NCI-H2029 treated with DMSO at 0.1 percent for 48 hours (cell line): ENCODE results near the gene THSD4.
A peak's percentile ranks its signal among the peaks of the same experiment; 100 is the strongest.
"Not testable (repeated sequence)": the region's sequence is repeated elsewhere in the genome, so short reads cannot be mapped to it uniquely, and the experiment has no call there.

Experiments
- DNase-seq: peaks from one replicate; lab custom pipeline; 2025; lab: John Stamatoyannopoulos, UW

Gene THSD4

DNA sequence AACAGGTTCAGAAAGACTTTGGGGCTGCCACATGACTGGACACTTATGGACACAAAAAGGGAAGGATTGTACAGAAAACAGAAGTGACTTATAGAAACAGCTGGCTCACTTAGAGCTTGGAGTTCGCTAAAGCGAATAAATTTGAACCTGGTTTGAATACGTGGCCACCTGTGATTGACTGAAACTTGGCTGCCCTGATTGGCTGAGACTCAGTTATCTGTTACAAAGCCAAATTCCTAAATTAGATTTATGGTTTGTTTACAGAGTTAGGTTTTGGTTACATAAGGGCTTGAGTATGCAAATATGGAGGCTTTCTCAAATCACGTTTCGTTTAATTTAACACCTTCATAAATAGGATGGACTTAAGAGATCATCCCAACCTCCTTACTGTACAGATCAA is 270.2 kb downstream of the THSD4 start:
- no peak for DNase-seq

DNA sequence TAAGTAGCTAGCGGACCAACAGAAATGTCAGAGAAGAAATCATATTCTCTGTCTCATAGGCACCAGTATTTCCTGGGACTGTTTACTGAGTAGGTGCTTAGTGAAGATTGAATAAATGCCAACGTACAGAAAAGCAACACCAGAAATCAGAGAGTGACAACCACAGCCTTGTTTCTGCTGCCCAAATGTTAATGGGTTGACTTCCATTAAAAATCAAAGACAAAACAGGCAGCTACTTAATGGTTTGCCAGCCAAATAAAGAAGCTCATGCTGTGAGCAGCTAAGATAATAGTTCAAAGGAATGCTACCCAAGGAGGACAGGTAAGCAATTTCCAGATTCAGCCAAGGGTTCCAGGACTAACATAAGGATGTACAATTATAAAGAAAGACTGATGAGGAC is 270.7 kb downstream of the THSD4 start:
- DNase-seq, result no peak

DNA sequence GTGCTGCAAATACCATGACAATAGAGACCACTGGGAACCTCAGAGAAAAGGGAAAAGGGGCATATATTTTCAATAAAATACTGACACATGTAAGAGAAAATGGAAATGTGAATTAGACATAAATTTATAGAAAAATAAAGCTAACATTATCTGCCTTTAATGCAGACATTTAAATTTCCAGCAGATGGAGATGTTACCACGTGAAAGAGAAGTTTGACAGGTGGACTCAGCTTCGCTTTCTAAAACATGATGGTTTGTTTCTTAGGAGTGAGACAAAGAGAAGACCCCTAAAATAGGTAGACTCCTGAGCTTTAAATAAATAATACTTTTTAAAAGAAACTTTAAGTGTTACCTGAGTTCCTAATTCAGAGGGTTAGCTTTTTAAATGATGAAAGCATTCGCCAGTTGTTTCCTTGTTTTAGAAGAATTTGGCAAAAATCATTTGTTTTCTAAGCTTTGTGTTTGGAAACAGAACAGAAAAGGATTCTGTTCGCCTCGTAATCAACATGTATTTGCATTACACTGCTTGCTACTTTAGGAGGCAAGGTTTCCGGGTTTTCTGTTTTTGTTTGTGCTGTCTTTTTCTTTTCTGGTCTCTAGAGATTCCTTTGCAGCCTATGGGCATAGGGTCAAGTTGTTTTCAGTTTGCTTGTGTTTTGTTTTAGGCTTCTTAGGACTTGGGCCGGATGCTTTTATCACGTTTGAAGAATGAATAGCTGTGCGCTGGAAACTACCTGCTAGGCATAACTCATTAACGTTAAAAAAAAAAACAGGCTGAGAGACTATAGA is 271.4 kb downstream of the THSD4 start:
- DNase-seq, result no peak

DNA sequence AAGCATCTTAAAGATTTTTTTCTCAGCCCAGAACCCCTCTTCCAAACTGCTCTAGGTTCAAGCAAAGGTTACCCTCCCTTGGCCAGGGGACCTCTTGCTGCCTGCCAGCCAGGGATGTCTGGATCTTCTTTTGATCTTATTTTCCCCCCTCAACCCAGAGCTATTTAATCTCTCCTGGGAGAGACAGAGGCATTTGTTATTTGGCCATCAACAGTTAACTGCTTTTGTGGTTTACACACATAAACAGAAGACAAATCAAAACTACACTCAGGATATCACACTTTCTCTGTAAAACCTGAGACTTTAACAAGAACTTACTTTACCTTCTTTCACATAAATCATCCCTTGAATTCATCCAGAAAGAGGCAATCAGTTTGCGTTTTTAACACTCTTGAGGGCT is 272.5 kb downstream of the THSD4 start:
- no peak for DNase-seq

DNA sequence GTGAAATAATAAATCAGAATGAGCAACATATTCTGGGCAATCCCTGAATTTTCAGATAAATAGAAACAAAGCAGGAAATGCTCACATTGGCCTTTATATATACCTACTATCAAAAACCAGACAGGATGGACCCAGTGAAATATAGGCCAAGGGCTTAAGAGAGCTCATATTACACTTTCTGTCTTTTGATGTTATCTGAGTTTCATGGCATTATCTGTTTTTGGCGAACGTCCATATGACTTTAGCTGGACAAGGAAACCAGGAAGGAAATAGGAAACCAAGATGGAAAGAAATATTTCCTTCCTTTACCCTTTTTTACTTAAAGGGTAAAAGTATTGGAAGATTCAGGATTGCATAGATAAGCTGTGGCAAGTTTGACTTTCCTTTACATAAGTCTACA is 274.8 kb downstream of the THSD4 start:
- DNase-seq, result no peak

DNA sequence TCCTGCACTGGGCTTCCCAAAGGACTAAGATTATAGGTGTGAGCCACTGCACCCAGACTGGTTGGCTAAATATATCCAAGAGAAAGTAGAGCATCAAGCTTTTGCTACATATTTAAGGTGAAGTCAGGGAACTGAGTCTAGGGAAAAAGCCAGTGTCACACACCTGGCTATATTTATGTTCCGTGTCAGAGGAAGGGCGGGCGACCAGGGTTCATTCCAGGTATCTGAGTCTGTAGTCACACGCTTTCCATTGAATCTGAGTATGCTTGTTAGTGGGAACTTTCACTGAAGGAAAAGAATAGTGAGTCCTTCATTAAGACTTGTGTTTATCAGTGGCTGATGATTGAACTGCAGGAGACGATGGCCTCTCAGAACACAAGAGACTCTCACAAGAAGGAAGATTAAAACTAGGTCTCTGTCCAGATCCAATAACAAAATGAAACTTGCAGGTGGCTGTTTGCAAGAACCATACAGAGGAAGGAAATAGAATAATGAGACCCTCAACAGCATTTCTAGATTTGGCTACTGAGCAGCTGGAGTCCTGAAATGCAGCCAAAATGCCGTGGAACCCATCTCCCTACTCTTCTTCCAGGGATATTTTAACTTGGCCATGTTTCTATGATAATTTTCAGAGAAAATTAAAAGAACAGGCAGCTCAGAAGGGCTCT is 276.3 kb downstream of the THSD4 start:
- DNase-seq, result no peak

DNA sequence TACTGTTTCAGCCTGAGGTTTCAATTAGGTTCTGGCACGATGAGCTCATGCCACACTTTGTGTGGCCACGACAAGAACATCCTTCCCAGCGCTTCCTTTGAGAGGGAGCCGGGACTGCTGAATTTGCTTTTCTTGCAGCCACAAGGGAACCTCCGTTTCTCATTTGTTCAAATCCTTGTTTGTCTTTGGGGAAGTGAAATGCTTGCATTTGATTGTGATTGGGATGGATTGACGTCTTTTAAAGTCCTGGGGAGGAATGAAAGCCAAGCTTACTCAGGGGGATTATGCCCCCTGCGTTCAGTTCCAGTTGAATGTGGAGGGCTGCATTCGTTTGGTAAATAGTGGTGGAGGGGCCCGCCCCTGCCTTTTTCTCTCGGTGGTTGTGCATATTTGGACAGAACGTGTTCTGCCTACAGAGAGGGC is 277.6 kb downstream of the THSD4 start:
- DNase-seq, result no peak

DNA sequence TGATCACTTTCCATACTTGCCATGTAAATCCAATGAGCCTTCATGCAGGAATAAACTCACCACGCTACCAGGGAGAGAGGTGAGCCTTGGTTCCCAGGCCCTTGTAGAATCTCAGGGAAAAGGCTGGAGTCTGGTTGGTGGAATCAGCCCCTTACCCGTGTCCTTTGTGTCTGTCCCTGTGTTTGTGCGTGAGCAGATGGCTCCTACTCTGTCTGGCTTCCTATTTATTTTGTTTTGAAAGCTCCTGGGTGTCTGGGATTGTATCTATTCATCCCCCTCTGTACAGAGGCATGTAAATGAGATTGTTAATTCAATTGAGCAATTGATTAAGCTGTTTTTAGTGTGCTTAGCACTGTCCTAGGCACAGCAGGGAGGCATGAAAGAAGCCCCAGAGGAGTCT is 278.1 kb downstream of the THSD4 start:
- no peak for DNase-seq

DNA sequence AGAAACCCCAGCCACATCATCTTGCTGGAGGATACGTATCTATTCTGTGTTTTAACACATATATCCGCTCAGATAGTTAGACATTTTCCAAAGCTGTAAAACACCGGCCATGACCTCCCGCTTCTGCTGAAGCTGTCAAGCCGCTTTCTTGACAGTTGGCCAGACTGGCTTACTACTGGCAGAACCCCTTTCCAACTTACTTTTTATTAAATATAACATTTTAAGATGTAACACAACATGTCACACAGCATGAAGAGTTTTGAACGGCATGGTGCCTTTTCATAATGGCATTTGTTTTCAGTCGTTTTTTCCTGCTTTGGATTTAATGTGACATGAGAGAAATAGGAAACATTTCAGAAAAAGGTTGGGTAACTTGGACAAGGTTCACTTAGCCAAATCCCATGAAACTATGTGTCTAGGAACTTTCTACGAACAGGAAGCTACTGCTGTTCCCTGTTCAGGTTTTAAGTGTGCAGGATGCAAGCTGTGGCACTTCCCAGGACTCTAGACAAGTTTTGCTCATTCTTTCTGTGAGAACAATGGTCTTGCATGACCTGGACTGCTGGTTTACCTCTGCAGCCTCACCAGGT is 281.4 kb downstream of the THSD4 start:
- no peak for DNase-seq

DNA sequence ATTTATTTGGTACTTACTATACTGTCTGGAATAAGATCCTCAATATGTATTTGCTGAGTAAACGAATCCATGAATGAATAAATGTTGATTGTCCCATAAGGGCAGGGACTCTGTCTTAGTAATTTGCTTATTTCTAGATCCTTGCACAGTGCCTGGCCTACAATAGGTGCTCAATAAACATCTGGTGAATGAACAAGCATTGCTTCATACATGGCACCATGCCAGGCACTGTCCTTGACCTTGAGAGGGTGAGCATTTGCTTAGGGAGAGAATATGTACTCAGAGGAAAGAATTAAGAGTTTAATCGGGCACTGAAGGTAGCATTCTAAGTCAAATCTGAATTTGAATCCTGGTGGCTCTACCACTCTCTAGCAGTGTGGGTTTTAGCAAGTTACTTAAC is 282.1 kb downstream of the THSD4 start:
- peak; percentile 33 for DNase-seq

DNA sequence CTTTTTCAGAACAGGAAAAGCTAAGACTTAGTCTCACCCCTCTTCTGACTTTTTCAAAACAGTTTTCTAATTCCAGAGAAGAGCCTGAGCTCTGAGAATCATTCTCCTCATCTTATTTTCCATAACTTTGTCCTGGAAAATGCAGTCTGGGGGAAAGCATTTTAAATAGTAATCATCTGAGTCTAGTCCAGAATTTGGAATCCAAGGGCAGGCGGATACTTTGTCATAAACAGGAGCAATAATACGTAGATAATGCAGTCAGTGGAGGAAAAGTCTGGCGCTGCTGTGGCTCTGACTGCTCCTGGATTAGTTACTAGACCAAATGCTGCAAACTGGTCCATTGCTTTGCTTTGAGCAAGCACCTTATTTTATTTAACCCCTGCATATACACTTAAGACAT is 285.0 kb downstream of the THSD4 start:
- no peak for DNase-seq

DNA sequence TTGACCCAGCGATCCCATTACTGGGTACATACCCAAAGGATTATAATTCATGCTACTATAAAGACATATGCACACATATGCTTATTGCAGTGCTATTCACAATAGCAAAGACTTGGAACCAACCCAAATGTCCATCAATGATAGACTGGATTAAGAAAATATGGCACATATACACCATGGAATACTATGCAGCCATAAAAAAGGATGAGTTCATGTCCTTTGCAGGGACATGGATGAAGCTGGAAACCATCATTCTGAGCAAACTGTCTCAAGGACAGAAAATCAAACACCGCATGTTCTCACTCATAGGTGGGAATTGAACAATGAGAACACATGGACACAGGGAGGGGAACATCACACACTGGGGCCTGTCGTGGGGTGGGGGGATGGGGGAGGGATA is 286.5 kb downstream of the THSD4 start:
- DNase-seq, result not testable (repeated sequence)

DNA sequence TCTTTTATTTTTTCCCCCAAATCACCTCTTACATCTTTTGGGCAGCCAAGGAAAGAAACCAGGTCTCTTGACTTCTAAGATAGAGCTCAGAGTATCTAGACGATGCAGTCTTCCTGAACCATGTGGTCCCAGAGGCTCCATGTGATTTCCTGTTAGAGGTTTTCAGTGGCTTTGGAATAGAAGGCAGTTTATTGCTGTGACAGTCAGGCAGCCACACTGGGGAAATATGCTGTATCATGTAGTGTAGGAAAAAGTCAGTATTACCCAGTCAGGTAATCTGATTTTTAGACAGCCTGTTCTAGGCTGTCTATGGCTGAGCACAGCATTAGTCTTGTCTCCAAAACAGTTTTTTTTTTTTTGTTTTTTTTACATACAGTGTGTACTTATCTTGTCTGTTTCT is 294.3 kb downstream of the THSD4 start:
- no peak for DNase-seq

DNA sequence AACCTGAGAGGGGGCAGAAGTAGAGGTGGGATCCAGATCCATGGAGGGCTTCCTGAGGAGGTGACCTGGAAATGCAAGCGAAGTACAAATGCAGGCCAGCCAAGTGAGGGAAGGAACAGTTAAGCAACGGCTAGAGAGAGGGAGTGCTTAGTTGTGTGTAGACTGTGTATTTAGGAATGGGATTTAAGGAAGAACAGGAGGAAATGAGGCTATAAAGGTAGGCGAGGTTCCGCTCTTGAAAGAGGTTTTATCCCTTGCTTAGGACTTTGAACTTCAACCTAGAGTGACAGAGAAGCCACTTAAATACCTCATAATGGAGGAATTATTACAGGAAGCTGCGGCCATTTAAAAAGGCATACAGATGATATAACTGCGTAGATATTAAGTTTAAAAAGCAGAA is 295.1 kb downstream of the THSD4 start:
- DNase-seq, result no peak

DNA sequence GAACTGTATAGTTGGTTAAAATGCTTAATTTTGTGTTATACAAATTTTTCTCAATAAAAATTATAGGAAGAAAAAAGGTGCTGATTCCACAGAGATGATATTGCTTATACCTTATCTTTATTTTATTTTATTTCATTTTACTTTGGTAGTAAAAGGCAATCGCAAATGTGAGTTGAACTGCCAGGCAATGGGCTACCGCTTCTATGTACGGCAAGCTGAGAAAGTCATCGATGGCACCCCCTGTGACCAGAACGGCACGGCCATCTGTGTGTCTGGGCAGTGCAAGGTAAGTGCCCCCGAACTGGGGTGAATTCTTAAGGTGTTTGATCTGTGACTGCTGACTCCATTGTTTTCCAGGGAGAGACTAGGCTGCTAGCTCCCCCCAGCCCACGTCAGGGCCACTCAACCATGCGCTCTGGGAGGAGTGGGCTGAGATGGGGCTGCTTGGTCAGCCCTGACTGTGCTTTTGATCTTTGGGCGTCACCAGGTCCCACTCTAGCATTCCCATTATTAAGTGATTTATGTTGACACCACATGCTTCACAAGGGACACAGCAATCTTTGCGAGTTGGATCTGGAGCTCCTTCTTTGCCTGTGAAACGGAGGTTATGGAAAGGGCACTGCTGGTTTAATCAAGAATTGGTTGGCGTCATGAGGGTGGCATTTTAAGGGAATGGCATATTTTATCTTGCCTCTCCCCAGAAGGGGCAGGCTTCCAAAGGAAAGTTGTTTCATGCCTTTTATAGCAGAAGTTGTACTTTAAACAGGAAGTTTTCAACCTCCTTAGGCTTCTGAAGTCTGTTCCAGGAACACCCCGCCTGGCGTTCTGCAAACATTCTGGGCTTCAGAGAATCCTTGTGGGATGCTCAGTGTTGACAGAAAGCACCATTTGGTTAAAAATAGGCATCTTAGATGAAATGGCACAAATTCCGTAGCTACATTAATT is 296.5 kb downstream of the THSD4 start:
- no peak for DNase-seq

DNA sequence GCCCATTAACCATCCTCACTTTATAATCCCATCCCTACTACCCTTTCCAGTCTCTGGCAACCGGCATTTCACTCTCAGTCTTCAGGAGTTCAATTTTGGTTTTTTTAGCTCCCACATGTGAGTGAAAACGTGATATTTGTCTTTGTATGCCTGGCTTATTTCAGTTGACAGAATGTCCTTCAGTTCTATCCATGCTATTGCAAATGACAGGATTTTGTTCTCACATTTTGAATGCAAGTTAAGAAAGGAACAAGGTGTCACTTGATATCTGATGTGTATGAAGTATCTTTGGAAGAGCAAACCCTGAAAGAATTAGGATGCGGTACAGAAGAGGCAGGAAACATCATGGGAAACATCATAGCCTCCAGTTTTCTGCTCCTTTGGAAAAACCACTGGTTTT is 298.1 kb downstream of the THSD4 start:
- DNase-seq, result no peak

DNA sequence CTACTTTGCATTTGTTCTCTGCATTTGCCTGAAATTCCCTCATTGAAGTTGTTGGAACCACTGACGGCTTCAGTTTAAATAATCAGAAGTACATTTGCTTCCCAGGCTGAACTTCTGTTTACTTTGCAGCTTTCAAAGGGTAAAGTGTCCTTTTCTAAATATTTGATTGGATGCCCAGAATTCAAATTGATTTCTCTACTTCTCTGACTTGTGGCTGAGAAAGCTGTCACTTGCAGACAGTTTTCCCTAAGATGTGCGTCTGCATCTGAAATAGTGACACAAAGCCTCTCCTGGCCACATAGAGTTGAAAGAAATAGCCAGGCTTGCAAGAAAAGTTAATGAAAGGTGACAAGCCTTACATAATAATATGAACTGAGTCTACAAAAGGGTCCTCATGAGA is 299.6 kb downstream of the THSD4 start:
- no peak for DNase-seq

DNA sequence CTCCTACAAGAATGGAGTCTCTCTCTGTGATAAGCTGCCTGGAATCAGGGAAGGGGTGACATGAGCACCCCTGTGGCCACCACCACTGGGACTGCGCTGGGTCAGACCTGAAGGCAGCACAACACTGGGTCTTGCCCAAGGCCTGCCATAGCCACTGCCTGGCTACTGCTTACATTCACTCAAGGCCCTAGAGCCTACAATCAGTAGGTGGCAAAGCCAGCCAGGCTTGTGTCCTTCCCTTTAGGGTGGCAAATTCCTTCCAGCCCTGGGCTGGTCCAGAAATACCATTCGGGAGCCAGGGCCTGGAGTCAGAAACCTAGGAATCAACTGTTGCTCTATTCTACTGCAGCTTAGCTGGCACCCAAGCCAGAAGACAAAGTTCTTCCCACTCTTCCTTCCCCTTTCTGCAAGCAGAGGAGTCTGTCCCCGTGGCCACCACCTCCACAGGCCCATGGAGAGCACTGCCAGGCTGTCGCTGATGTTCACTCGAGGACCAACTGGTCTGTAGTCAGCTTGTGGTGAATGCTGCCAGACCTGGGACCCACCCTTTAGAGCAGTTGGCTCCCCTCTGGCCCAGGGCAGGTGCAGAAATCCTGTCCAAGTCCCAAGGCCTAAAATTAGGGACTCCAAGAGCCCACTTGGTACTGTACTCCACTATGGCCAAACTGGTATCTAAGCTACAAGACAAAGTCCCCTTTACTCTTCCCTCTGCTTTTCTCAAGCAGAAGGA is 307.4 kb downstream of the THSD4 start:
- DNase-seq, result no peak

DNA sequence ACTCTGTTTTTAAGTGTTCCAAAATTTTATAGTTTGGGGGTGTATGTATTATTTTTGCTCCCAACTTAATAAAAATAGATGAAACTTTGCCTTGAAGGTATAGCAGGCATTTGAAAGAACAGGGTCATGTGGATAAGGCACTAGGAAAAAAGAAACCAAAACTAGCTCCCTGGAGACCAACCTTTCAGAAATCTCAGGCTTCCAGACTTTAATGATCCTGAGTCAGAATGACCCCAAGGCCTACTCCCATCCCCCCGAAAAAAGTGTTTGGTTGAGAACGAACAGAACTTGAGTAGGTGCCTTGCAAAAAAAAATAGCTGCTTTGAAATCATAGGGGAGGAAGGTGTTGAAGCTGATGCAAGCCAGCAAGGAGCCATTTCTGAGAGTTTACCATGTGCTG is 309.5 kb downstream of the THSD4 start:
- DNase-seq, result no peak

DNA sequence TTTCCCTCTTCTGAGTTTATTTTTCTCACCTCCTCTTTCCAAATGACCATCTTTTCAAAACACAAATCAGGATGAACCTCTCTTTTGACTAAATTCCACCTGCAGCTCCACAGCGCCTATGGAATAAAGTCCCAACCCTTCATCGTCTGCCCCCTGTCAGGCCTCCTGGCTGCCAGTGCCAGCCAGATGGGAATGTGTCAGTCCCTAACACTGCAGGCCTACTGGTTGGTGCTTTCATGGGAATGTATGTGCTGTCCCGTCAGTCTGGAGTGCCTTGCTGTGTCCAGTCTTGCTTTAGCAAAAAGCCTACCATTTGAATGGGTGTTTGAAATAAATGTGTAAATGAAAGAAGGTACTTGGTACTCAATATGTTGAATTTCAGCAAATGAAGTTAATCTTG is 310.1 kb downstream of the THSD4 start:
- DNase-seq, result no peak

DNA sequence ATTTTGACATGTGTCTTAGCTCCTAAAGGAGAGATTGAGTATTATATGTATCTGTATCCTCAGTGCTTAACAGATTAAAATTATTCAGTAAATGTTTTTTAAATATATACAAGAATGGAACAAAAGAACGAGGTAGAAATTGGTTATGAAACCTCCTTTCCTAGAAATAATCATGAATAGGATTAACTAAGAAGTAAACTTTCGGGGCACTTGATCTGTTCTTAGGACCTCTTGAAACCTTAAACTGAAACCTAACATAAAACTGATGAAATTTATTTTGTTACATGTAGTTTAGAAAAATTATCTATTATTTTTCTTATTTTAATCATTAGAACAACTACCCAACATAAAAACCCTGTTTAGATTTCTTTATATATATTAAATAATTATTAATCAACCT is 311.5 kb downstream of the THSD4 start:
- DNase-seq, result no peak

DNA sequence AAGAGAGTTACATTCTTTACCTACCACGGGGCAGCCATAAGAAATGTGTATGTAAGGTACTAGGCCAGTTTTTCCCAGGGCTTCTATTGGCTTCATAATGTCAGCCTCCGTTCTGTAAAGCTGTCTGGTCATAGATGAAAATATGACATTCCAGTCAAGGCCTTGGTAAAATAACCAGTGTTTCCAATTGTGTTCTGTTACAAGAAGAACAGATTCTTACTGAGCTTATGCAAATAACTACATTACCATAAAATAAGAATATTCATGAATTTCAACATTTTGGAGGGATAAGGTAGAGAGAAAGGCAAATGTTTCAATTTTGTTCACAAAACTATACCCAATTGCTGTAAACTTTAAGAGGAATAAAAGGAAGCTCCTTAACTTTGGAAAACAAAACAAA is 315.5 kb downstream of the THSD4 start:
- DNase-seq, result no peak
